Uterus (tissue), 2 donors: ENCODE results near the gene DPPA5.

Experiments
- POLR2A ChIP-seq, 2 donors: fragments of 450-650 bp; IDR thresholded peaks; one replicate each; pipeline ENCODE4 v1.6.1; 2016; ENCODE audit warnings: antibody characterized with exemption in 2 of 2, mild to moderate bottlenecking in 1 of 2, moderate library complexity in 1 of 2
- TF ChIP-seq, protein P1 (sequence below), 4 experiments: fragments of 200-600 bp in 2 of 4; fragments of 450-650 bp in 2 of 4; sonication (generic) in 2 of 4; IDR thresholded peaks; one replicate each; pipeline ENCODE4 v1.5.1; 2016 to 2019; ENCODE audit warnings: antibody characterized with exemption in 4 of 4, mild to moderate bottlenecking in 2 of 4, moderate library complexity in 1 of 4

DNA sequence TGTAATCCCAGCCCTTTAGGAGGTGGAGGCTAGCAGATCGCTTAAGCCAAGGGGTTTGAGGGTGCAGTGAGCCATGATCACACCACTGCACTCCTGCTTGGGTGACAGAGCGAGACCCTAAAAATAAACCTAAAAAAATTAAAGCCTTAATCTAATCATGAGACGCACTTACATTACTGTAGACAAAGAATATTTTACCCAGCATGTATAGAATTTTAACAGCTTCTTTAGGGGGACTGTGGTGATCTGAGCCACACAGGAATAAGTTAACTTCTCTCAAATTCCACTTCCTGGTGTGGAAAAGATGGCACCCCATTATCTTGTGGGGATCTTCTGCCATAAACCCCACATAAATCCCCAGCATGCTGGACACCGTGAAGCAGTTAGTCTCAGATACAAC is 17.9 kb upstream of the DPPA5 start:
- TF ChIP-seq, protein P1, sequence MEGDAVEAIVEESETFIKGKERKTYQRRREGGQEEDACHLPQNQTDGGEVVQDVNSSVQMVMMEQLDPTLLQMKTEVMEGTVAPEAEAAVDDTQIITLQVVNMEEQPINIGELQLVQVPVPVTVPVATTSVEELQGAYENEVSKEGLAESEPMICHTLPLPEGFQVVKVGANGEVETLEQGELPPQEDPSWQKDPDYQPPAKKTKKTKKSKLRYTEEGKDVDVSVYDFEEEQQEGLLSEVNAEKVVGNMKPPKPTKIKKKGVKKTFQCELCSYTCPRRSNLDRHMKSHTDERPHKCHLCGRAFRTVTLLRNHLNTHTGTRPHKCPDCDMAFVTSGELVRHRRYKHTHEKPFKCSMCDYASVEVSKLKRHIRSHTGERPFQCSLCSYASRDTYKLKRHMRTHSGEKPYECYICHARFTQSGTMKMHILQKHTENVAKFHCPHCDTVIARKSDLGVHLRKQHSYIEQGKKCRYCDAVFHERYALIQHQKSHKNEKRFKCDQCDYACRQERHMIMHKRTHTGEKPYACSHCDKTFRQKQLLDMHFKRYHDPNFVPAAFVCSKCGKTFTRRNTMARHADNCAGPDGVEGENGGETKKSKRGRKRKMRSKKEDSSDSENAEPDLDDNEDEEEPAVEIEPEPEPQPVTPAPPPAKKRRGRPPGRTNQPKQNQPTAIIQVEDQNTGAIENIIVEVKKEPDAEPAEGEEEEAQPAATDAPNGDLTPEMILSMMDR (IDR thresholded peaks at IDR 0.05): no peak
- no peak for TF ChIP-seq POLR2A (IDR thresholded peaks at IDR 0.05)
